Measurements from ENCODE around the gene CRHR1.

CRHR1 gene

DNA sequence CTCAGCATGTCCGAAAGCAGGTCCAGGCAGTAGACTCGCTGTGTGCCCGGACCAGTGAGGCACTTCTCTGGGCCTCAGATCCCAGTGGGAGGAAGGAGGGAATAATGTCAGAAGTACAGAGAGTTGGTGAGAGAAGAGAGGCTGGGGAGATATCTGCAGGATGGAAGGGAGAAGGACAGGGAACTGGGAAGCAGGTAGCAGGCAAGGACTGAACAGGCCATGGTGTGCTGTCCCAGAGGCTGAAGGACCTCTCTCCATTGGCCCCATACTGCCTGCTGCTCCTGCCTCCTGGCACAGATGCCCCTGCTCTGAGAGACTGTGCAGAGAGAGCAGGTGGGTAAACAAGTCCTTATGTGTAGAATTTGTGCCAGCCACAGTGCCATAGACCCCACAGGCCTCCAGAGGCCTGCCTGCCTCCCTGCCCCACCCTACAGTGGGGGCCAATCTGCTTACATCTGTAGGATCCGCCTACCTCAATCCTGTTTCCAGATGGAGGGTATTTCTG lies 34.2 kb upstream of the CRHR1 start:
- no peaks in the 10 kb centered on the region for H3K4me1 Mint-ChIP-seq
- H3K36me3 Mint-ChIP-seq (ENCODE audit: low read depth): no peaks in the 10 kb centered on the region
- no peak overlapping the region for H3K27ac Mint-ChIP-seq
- H3K9me3 Mint-ChIP-seq: no peaks in the 10 kb centered on the region
- peaks cover 45% of the 10 kb centered on the region for H3K27me3 Mint-ChIP-seq (ENCODE audit: low read depth)
- TF ChIP-seq CTCF (IDR thresholded peaks at IDR 0.05; ENCODE audit: unreplicated experiment in 3 of 3): no peak
- no peak overlapping the region for H3K4me3 Mint-ChIP-seq

- peaks cover 48% of the 10 kb centered on the region for H3K27me3 Mint-ChIP-seq (ENCODE audit: low read depth)
- no peaks in the 10 kb centered on the region for H3K36me3 Mint-ChIP-seq (ENCODE audit: low read depth)
- H3K4me1 Mint-ChIP-seq: no peaks in the 10 kb centered on the region
- no peak overlapping the region for H3K4me3 Mint-ChIP-seq
- H3K9me3 Mint-ChIP-seq: no peaks in the 10 kb centered on the region
- TF ChIP-seq CTCF (IDR thresholded peaks at IDR 0.05; ENCODE audit: unreplicated experiment in 3 of 3): no peak
- no peak overlapping the region for H3K27ac Mint-ChIP-seq
These were observed 33.2 kb upstream of the CRHR1 start for GRCh38 chr17:45750779-45751440.

DNA sequence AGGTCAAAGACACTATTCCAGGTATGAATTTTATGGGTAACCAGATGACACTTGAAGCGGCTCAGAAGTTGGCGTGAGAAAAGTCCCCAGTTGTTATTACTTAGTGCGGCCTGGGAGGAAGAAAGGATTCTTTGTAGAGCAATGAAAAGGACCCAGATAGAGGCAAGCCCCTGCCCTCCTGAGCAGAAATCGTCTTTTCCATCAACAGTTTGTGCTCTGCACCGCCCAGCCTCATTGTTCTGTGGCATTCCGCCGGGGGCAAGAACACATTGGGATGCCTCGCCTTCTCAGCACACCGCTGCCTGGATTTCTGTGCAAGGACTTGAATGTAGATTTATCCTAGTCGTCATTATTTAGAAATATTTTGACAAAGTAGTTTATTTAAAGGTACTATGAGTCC lies 32.7 kb upstream of the CRHR1 start:
- no peaks in the 10 kb centered on the region for H3K36me3 Mint-ChIP-seq (ENCODE audit: low read depth)
- no peaks in the 10 kb centered on the region for H3K4me1 Mint-ChIP-seq
- H3K4me3 Mint-ChIP-seq: no peak overlapping the region
- H3K27me3 Mint-ChIP-seq (ENCODE audit: low read depth): peaks cover 47% of the 10 kb centered on the region
- TF ChIP-seq CTCF (IDR thresholded peaks at IDR 0.05; ENCODE audit: unreplicated experiment in 3 of 3): no peak
- no peak overlapping the region for H3K27ac Mint-ChIP-seq
- no peaks in the 10 kb centered on the region for H3K9me3 Mint-ChIP-seq

- Mint-ChIP-seq H3K4me1 (no peaks in the 10 kb centered on the region), H3K36me3 (ENCODE audit: low read depth) (no peaks in the 10 kb centered on the region), H3K9me3 (no peaks in the 10 kb centered on the region), H3K27me3 (ENCODE audit: low read depth) (peaks cover 53% of the 10 kb centered on the region), H3K4me3 (no peak overlapping the region), H3K27ac (no peak overlapping the region)
- no peak for TF ChIP-seq CTCF (IDR thresholded peaks at IDR 0.05; ENCODE audit: unreplicated experiment in 3 of 3)
These were observed 31.9 kb upstream of the CRHR1 start for GRCh38 chr17:45752246-45752645.

DNA sequence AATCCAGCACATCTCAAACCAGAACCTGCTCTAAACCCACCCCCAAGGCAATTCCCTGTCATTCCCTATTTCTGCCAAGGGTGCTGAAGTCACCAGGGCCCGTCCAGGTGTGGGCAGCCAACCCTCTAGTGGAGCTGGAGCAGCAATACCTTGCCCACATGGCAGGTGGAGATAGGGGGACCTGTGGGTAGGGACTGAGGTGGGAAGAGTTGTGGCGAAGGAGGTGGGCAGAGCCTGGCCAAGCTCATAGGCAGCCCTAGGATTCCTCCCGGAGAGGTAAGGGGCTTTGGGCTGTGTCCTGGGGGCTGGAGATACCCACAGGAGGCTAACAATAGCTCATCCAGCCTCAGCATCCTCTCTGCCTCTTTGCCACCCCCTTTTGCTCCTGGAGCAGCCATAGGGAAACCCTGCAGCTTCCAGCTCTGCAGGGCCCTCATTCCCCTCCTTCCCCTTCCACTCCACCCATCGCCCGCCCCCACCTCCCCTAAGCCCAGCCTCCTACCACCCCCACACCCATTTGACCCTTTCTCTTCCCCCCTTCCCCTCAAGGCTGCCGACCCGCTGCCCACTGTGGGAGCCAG lies 30.4 kb upstream of the CRHR1 start:
- H3K4me3 Mint-ChIP-seq: no peak overlapping the region
- no peaks in the 10 kb centered on the region for H3K4me1 Mint-ChIP-seq
- no peak overlapping the region for H3K27ac Mint-ChIP-seq
- TF ChIP-seq CTCF (IDR thresholded peaks at IDR 0.05; ENCODE audit: unreplicated experiment in 3 of 3): no peak
- H3K9me3 Mint-ChIP-seq: no peaks in the 10 kb centered on the region
- H3K36me3 Mint-ChIP-seq (ENCODE audit: low read depth): no peaks in the 10 kb centered on the region
- peaks cover 59% of the 10 kb centered on the region for H3K27me3 Mint-ChIP-seq (ENCODE audit: low read depth)

DNA sequence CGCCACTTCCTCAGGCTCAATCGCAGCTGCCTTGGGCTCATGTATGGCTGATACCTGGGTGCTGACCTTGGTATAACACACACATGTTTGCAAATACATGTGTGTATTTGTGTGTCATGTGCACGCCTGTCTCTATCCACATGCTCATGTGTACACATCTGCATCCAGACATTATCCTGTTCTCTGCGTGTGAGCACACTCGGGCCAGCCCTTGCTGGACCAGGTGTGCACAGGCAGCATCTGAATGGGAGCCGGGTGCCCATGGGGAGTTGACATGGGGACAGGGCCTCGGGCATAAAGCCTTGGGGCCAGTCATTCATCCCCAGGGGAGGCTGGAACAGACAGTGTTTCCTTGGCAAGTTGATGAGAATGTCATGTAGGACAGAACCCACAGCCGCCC lies 29.1 kb upstream of the CRHR1 start:
- Mint-ChIP-seq H3K4me3 (no peak overlapping the region), H3K27me3 (ENCODE audit: low read depth) (peaks cover 51% of the 10 kb centered on the region)
- TF ChIP-seq CTCF (IDR thresholded peaks at IDR 0.05; ENCODE audit: unreplicated experiment in 3 of 3): no peak

More for the DNA sequence above, 29.1 kb upstream of the CRHR1 start:
- Mint-ChIP-seq H3K9me3 (no peaks in the 10 kb centered on the region), H3K4me1 (no peaks in the 10 kb centered on the region), H3K36me3 (ENCODE audit: low read depth) (no peaks in the 10 kb centered on the region), H3K27ac (no peak overlapping the region)

Measured in nephron (organoid).